GM18520 (cell line): ENCODE data around the gene NR1I3.
A peak's percentile ranks its signal among the peaks of the same experiment; 100 is the strongest.
"Not testable (repeated sequence)": the region's sequence is repeated elsewhere in the genome, so short reads cannot be mapped to it uniquely, and the experiment has no call there.

Source experiments
- ATAC-seq: cut with Tn5 transposase; IDR thresholded peaks from one replicate; pipeline ENCODE4 v1.9.1; 2021; ENCODE audit not compliant: unreplicated experiment

NR1I3 gene

GRCh38 chr1:161250829-161251228 is 12.8 kb upstream of the NR1I3 start:
- no peak for ATAC-seq

GRCh38 chr1:161250100-161250499 is 12.1 kb upstream of the NR1I3 start:
- ATAC-seq, result not testable (repeated sequence)

- no peak for ATAC-seq
Observed at GRCh38 chr1:161244888-161245287, 6.9 kb upstream of the NR1I3 start.

- ATAC-seq, result no peak
Observed at GRCh38 chr1:161242313-161242712, 4.3 kb upstream of the NR1I3 start.

GRCh38 chr1:161241682-161242081 is 3.7 kb upstream of the NR1I3 start:
- ATAC-seq, result no peak

- ATAC-seq, result no peak
Observed at GRCh38 chr1:161235957-161236775, 1.8 kb downstream of the NR1I3 start.

- no peak for ATAC-seq
Observed at GRCh38 chr1:161233102-161233501, 4.9 kb downstream of the NR1I3 start.

GRCh38 chr1:161230762-161231161 is 7.2 kb downstream of the NR1I3 start:
- no peak for ATAC-seq

GRCh38 chr1:161229896-161230295 is 8.1 kb downstream of the NR1I3 start:
- no peak for ATAC-seq

GRCh38 chr1:161228032-161228431 is 10.0 kb downstream of the NR1I3 start:
- no peak for ATAC-seq

- peak; percentile 25 for ATAC-seq
Observed at GRCh38 chr1:161227196-161227871, 10.7 kb downstream of the NR1I3 start.

GRCh38 chr1:161226759-161227158 is 11.2 kb downstream of the NR1I3 start:
- no peak for ATAC-seq

GRCh38 chr1:161226320-161226711 is 11.7 kb downstream of the NR1I3 start:
- no peak for ATAC-seq

- ATAC-seq, result peak; percentile 94
Observed at GRCh38 chr1:161225534-161226319, 12.3 kb downstream of the NR1I3 start, which contains the start of gene TOMM40L. Gene TOMM40L, plus strand, starts transcription at chr1:161226060. Its CDS starts 430 bp downstream, at chr1:161226490.

GRCh38 chr1:161225178-161225533 is 12.8 kb downstream of the NR1I3 start:
- no peak for ATAC-seq

- not testable (repeated sequence) for ATAC-seq
Observed at GRCh38 chr1:161224695-161225087, 13.3 kb downstream of the NR1I3 start.

- no peak for ATAC-seq
Observed at GRCh38 chr1:161223805-161224694, 14.0 kb downstream of the NR1I3 start.

GRCh38 chr1:161222175-161223019 is 15.6 kb downstream of the NR1I3 start:
- no peak for ATAC-seq

- ATAC-seq, result no peak
Observed at GRCh38 chr1:161220002-161220401, 18.0 kb downstream of the NR1I3 start.
